Breast epithelium (tissue), 4 donors: ENCODE measurements around the gene SPNS3. TPM values are rescaled to one million over a fixed set of nuclear protein-coding genes. Genes with fewer than 3 reads are reported as not detected.

Source experiments
- DNase-seq, 2 donors: peaks; one replicate each; pipeline ENCODE4 v3.0.0-alpha.2; 2019; ENCODE audit warnings: low spot score in 2 of 2
- H3K27ac ChIP-seq, 2 donors: fragments of 200-600 bp; sonication (generic) in 1 of 2; one replicate each; pipeline ENCODE4 v1.5.1; 2016 to 2019; ENCODE audit warnings: mild to moderate bottlenecking in 1 of 2
- H3K27me3 ChIP-seq, 2 donors: fragments of 200-600 bp; sonication (generic) in 1 of 2; one replicate each; pipeline versions ENCODE4 v1.5.1 to v1.6.0; 2017 to 2019; ENCODE audit warnings: control low read depth in 1 of 2, mild to moderate bottlenecking in 1 of 2
- H3K36me3 ChIP-seq: fragments of 200-600 bp; one replicate; pipeline ENCODE4 v1.5.1; 2019
- H3K4me1 ChIP-seq, 2 donors: fragments of 200-600 bp; sonication (generic); one replicate each; pipeline ENCODE4 v1.5.1; 2016 to 2019; ENCODE audit warnings: control low read depth in 1 of 2
- H3K4me3 ChIP-seq, 3 donors: fragments of 200-600 bp; sonication (generic); 1 replicate in 2 of 3; 2 replicates in 1 of 3; pipeline ENCODE4 v1.5.1; 2016 to 2019; ENCODE audit warnings: mild to moderate bottlenecking in 3 of 3, moderate library complexity in 2 of 3
- H3K9me3 ChIP-seq, 2 donors: fragments of 200-600 bp; sonication (generic) in 1 of 2; one replicate each; pipeline ENCODE4 v1.5.1; 2016 to 2019; ENCODE audit warnings: control low read depth in 1 of 2
- POLR2A ChIP-seq: fragments of 450-650 bp; IDR thresholded peaks from one replicate; pipeline ENCODE4 v1.6.1; 2016; ENCODE audit warnings: antibody characterized with exemption, mild to moderate bottlenecking, moderate library complexity
- POLR2AphosphoS5 ChIP-seq, 3 donors: sonication (generic); formaldehyde crosslinking; IDR thresholded peaks; one replicate each; pipeline ENCODE4 v1.6.1; 2017; ENCODE audit warnings: antibody characterized with exemption in 3 of 3
- intact Hi-C: fragments of 100-400 bp; cut with DNase I; formaldehyde crosslinking; loops from one replicate; pipeline ENCODE4 v1.15.1; 2023; ENCODE audit warnings: low total_unique reads
- total RNA-seq, 3 donors: library from RNA; depleted of rRNA; stranded (reverse); fragments of >200 nt; gene quantifications; one replicate each; pipeline ENCODE4 v1.1.0, GENCODE V29; 2016
- TF ChIP-seq, protein P1 (sequence below), 3 donors: fragments of 450-650 bp; IDR thresholded peaks; one replicate each; pipeline ENCODE4 v1.5.1; 2016 to 2017; ENCODE audit warnings: antibody characterized with exemption in 3 of 3, mild to moderate bottlenecking in 3 of 3, moderate library complexity in 3 of 3

The SPNS3 gene
- total RNA-seq, 3 donors from 2014 or later: 0.15 TPM; not detected in 2

DNA sequence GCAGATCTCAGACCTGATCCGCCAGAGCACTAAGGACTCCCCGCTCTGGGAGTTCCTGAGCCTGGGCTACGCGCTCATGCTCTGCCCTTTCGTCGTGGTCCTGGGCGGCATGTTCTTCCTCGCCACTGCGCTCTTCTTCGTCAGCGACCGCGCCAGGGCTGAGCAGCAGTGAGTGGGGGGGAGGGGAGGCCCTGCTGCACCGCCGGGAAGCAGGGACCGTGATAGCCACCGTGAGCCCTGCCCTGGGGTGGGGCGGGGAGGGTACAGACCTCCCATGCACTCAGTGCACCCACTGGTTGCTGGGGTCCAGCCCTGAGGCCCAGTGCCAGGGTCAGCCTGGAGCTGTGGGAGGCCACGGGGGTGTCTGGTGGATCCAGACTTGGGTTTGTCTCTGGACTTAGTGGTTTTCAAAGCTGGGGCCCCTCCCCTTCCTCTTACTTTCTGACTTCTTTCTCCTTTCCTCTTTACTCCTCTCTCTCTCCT is 102.6 kb downstream of the SPNS3 start:
- Histone ChIP-seq H3K4me3 (peak overlapping the region; percentile 12 to 54 (median 18)), H3K9me3 (no peaks in the 10 kb centered on the region), H3K27ac (peak overlapping the region; percentile 40 to 90), H3K4me1 (peaks cover 24 to 29% of the 10 kb centered on the region in 2 donors), H3K36me3 (no peaks in the 10 kb centered on the region), H3K27me3 (no peaks in the 10 kb centered on the region)
- no peak for DNase-seq
- TF ChIP-seq, protein P1, sequence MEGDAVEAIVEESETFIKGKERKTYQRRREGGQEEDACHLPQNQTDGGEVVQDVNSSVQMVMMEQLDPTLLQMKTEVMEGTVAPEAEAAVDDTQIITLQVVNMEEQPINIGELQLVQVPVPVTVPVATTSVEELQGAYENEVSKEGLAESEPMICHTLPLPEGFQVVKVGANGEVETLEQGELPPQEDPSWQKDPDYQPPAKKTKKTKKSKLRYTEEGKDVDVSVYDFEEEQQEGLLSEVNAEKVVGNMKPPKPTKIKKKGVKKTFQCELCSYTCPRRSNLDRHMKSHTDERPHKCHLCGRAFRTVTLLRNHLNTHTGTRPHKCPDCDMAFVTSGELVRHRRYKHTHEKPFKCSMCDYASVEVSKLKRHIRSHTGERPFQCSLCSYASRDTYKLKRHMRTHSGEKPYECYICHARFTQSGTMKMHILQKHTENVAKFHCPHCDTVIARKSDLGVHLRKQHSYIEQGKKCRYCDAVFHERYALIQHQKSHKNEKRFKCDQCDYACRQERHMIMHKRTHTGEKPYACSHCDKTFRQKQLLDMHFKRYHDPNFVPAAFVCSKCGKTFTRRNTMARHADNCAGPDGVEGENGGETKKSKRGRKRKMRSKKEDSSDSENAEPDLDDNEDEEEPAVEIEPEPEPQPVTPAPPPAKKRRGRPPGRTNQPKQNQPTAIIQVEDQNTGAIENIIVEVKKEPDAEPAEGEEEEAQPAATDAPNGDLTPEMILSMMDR (IDR thresholded peaks at IDR 0.05): no peak
- no peak for TF ChIP-seq POLR2AphosphoS5 (IDR thresholded peaks at IDR 0.05)
- TF ChIP-seq POLR2A: no peak
- intact Hi-C loops: no loop called here

DNA sequence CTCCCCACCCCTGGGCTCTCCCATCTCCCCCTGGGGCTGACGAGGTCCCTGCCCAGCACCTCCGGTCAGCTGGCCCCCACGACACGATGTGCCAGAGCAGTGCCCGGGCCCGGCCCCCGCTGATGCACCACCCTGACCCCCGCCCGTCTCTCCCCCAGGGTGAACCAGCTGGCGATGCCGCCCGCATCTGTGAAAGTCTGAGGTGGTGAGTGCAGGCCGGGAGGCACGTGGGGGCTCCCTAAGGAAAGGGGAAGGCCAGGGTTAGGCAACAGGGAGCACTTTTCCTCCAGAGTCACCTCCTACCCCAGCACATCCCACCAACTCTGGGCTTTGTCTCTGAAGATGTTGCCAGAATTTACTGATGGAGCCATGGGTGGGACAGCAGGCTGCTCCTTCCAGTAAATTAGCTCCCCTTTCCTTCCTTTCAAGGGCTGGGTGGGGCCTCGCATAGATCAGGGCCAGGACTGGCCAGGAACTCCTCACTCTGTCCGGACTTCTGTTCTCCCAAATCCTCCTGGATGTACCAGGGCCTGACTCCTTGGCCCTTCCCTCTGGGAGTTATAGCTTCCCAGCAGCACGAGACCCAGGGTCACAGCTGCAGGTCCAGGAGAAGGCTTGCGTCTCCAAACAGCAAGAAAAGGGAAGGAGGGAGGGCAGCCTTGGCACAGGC is 103.1 kb downstream of the SPNS3 start:
- Histone ChIP-seq H3K36me3 (no peaks in the 10 kb centered on the region), H3K27me3 (no peaks in the 10 kb centered on the region), H3K27ac (peak overlapping the region; percentile 40 to 90), H3K9me3 (no peaks in the 10 kb centered on the region), H3K4me3 (peak overlapping the region; percentile 12 to 54 (median 18)), H3K4me1 (peaks cover 24 to 29% of the 10 kb centered on the region in 2 donors)
- no peak for TF ChIP-seq POLR2A
- peak in 1 of 3 donors; percentile 17 for TF ChIP-seq POLR2AphosphoS5 (IDR thresholded peaks at IDR 0.05)
- TF ChIP-seq, protein P1 (IDR thresholded peaks at IDR 0.05): no peak
- DNase-seq: no peak
- intact Hi-C loops: no loop called here

Other genes starting within 250 kb of the SPNS3 start
- gene ANKFY1, start 170.0 kb upstream of the SPNS3 start, total RNA-seq: 10 to 100 TPM; 36.3 to 44.2 (median 42.1) TPM
- 10 to 100 TPM; 43.3 to 56.5 (median 43.4) TPM for gene UBE2G1, start 67.3 kb upstream of the SPNS3 start, total RNA-seq
- gene SPNS2, start 64.9 kb downstream of the SPNS3 start, total RNA-seq: 10 to 100 TPM in 2 of 3 donors, 1 to 10 TPM in 1; 5.3 to 14.1 (median 11.5) TPM
- 10 to 100 TPM; 26.9 to 61.6 (median 50.1) TPM for gene MYBBP1A, start 121.4 kb downstream of the SPNS3 start, total RNA-seq
- 10 to 100 TPM in 2 of 3 donors, not detected in 1; 12.8 to 33.8 TPM for gene GGT6, start 126.6 kb downstream of the SPNS3 start, total RNA-seq
- 1 to 10 TPM in 1 of 3 donors, under 1 TPM in 2; 0.16 to 1.8 (median 0.98) TPM for gene SMTNL2, start 150.6 kb downstream of the SPNS3 start, total RNA-seq
- 10 to 100 TPM in 1 of 3 donors, under 1 TPM in 1, not detected in 1; 0.98 to 47.9 TPM for gene ALOX15, start 207.7 kb downstream of the SPNS3 start, total RNA-seq